GM21723 (cell line): ENCODE measurements around the gene RFX3.

Source experiments
- ATAC-seq: cut with Tn5 transposase; IDR thresholded peaks from one replicate; pipeline ENCODE4 v1.9.1; 2021; ENCODE audit warnings: mild to moderate bottlenecking, moderate library complexity; ENCODE audit not compliant: unreplicated experiment

RFX3 gene

GRCh38 chr9:3514786-3515185 lies 11.0 kb downstream of the RFX3 start:
- no peak for ATAC-seq

- no peak for ATAC-seq
Observed at GRCh38 chr9:3513265-3513818, 12.5 kb downstream of the RFX3 start.

GRCh38 chr9:3511551-3511950 lies 14.2 kb downstream of the RFX3 start:
- no peak for ATAC-seq

- ATAC-seq, result no peak
Observed at GRCh38 chr9:3510796-3511195, 15.0 kb downstream of the RFX3 start.

- no peak for ATAC-seq
Observed at GRCh38 chr9:3509926-3510325, 15.9 kb downstream of the RFX3 start.

- peak; percentile 46 for ATAC-seq
Observed at GRCh38 chr9:3508521-3509291, 17.1 kb downstream of the RFX3 start.

- ATAC-seq, result peak; percentile 32
Observed at GRCh38 chr9:3508078-3508431, 17.7 kb downstream of the RFX3 start.

GRCh38 chr9:3507395-3508077 lies 18.3 kb downstream of the RFX3 start:
- peak; percentile 80 for ATAC-seq

GRCh38 chr9:3506164-3506563 lies 19.6 kb downstream of the RFX3 start:
- no peak for ATAC-seq

- no peak for ATAC-seq
Observed at GRCh38 chr9:3502560-3503398, 23.0 kb downstream of the RFX3 start.

GRCh38 chr9:3500044-3500443 lies 25.8 kb downstream of the RFX3 start:
- ATAC-seq, result no peak

- no peak for ATAC-seq
Observed at GRCh38 chr9:3498691-3499090, 27.1 kb downstream of the RFX3 start.

- no peak for ATAC-seq
Observed at GRCh38 chr9:3497857-3498256, 27.9 kb downstream of the RFX3 start.

- no peak for ATAC-seq
Observed at GRCh38 chr9:3497401-3497800, 28.4 kb downstream of the RFX3 start.

- ATAC-seq, result no peak
Observed at GRCh38 chr9:3495855-3496254, 29.9 kb downstream of the RFX3 start.

GRCh38 chr9:3492214-3492613 lies 33.6 kb downstream of the RFX3 start:
- no peak for ATAC-seq

- no peak for ATAC-seq
Observed at GRCh38 chr9:3491450-3491849, 34.4 kb downstream of the RFX3 start.

- no peak for ATAC-seq
Observed at GRCh38 chr9:3490957-3491356, 34.8 kb downstream of the RFX3 start.

GRCh38 chr9:3482578-3482977 lies 43.2 kb downstream of the RFX3 start:
- no peak for ATAC-seq

GRCh38 chr9:3480353-3480655 lies 45.5 kb downstream of the RFX3 start:
- no peak for ATAC-seq

GRCh38 chr9:3479514-3480352 lies 46.1 kb downstream of the RFX3 start:
- ATAC-seq, result peak; percentile 47
